ENCODE measurements around the gene PKP1.

The PKP1 gene

DNA sequence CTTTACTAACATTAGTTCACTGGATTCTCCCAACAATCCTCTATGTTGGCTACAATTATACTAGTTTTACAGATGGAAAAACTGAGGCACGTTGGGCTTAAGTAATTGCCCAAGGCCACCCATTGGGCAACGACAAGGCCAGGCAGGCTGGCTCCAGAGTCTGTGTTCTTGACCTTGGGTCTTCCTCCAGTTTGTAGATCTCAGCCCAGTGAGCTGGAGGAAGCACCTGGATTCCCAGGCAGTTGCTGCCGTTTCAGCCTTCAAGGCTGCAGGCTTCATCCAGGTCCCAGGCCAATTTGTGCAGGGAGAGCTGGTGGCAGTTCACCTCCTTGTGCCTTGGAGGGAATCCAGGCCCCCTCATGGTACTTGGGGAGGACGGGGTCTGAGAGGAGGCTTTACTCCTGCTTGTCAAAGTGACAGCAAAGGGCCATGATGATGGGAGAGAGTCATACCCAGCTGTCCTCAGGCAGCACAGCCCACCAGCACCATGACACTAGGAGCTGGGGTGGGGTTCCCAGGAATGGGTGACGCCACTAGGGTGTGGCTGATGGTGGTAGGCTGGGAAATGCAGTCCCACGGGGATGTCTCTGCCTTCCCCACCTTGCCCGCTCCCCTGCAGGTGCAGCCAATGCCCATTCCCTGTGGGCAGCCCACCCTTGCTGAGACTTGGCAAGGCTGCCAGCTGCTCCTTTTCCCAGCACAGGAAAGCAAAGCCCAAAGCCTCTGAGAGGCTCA is 27.1 kb downstream of the PKP1 start:
- in situ Hi-C loops (cut with MboI; ENCODE audit: low sequenced_read_pairs, unreplicated experiment) = no loop called here
- no peak for DNase-seq (ENCODE audit: low spot score)

DNA sequence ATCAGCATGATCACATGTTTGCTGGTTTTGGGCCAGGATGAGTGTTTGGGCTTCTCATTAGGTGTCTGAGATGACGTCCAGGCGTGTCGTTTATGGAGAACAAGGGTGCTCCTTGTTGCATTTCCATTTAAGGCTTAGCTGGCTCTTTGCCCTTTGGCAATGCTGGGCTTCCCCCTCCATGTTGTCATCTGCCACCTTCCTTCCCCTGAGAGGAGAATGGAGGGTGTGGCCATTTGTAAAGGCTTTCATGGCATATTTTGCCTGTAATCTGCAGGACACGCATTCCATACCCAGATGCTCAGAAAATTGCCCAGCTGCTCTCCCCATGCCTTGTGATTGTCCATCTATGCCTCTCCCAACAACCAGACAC is 27.7 kb downstream of the PKP1 start:
- no peak for DNase-seq (ENCODE audit: low spot score)
- in situ Hi-C loops (cut with MboI; ENCODE audit: low sequenced_read_pairs, unreplicated experiment) = no loop called here
- TF ChIP-seq, protein P1, sequence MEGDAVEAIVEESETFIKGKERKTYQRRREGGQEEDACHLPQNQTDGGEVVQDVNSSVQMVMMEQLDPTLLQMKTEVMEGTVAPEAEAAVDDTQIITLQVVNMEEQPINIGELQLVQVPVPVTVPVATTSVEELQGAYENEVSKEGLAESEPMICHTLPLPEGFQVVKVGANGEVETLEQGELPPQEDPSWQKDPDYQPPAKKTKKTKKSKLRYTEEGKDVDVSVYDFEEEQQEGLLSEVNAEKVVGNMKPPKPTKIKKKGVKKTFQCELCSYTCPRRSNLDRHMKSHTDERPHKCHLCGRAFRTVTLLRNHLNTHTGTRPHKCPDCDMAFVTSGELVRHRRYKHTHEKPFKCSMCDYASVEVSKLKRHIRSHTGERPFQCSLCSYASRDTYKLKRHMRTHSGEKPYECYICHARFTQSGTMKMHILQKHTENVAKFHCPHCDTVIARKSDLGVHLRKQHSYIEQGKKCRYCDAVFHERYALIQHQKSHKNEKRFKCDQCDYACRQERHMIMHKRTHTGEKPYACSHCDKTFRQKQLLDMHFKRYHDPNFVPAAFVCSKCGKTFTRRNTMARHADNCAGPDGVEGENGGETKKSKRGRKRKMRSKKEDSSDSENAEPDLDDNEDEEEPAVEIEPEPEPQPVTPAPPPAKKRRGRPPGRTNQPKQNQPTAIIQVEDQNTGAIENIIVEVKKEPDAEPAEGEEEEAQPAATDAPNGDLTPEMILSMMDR (IDR thresholded peaks at IDR 0.05; ENCODE audit: borderline replicate concordance, control extremely low read depth, extremely low read depth, insufficient read depth, missing control alignments) = no peak

More for the DNA sequence above, 27.1 kb downstream of the PKP1 start:
- TF ChIP-seq, protein P1 (IDR thresholded peaks at IDR 0.05; ENCODE audit: borderline replicate concordance, control extremely low read depth, extremely low read depth, insufficient read depth, missing control alignments) = no peak

DNA sequence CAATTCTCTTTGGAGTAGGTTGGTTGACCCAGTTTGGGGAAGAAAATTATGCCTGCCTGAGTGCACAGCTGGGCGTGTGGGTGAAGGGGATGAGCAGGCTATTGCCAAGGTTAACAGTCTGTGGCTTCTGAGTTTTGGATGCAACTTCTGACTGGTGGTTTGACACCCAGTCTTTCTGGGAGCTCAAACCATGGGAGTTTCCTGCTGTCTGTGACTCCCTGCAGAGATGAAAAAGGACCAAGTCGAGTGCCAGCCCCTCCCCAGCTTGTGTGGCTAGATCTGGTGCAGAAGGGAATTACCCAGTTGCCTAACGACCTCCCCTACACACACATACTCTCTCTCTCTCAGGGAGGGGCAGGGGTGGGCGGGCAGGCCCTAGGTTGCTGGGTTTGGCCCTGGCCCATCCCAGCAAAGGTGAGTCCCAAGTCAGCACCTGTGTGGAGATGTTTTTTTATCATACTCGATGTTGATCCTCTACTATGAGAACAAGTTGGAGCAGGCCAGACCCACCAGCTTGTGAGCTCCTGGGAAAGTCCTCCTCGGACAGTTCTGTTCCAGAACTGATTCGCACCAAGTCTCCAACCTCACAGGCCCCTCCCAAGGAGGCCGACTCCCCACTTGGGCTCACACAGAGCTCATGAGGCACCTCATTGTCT is 28.2 kb downstream of the PKP1 start:
- TF ChIP-seq, protein P1 (IDR thresholded peaks at IDR 0.05; ENCODE audit: borderline replicate concordance, control extremely low read depth, extremely low read depth, insufficient read depth, missing control alignments) = no peak
- in situ Hi-C loops (cut with MboI; ENCODE audit: low sequenced_read_pairs, unreplicated experiment) = no loop called here
- no peak for DNase-seq (ENCODE audit: low spot score)

DNA sequence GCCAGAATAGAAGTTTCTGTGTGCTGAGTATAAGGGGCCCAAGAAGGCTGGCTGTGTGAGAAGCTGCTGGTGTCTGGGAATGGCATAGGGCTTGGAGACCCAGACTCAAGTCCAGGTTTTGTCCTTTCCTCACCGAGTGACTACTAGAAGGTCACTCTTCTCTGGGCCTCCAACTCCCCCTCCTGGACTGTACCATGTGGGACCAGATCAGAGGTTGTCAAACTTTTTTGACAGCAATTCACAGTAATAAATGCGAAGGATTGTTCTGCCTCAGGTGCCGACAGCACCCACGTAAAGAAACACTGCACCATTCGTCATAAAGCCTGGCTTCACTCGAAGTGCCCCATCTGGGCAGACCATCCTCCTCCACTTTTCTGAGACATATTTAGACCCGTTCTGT is 29.0 kb downstream of the PKP1 start:
- DNase-seq (ENCODE audit: low spot score) = no peak
- TF ChIP-seq, protein P1 (IDR thresholded peaks at IDR 0.05; ENCODE audit: borderline replicate concordance, control extremely low read depth, extremely low read depth, insufficient read depth, missing control alignments) = no peak
- in situ Hi-C loops (cut with MboI; ENCODE audit: low sequenced_read_pairs, unreplicated experiment) = no loop called here

DNA sequence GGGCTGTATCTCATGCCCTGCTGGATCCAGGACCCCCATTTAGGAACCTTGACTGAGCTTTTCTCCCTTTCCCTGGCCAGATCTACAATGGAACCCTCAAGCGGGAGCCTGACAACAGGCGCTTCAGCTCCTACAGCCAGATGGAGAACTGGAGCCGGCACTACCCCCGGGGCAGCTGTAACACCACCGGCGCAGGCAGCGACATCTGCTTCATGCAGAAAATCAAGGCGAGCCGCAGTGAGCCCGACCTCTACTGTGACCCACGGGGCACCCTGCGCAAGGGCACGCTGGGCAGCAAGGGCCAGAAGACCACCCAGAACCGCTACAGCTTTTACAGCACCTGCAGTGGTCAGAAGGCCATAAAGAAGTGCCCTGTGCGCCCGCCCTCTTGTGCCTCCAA is 29.8 kb downstream of the PKP1 start:
- no peak for DNase-seq (ENCODE audit: low spot score)
- TF ChIP-seq, protein P1 (IDR thresholded peaks at IDR 0.05; ENCODE audit: borderline replicate concordance, control extremely low read depth, extremely low read depth, insufficient read depth, missing control alignments) = no peak
- in situ Hi-C loops (cut with MboI; ENCODE audit: low sequenced_read_pairs, unreplicated experiment) = no loop called here

DNA sequence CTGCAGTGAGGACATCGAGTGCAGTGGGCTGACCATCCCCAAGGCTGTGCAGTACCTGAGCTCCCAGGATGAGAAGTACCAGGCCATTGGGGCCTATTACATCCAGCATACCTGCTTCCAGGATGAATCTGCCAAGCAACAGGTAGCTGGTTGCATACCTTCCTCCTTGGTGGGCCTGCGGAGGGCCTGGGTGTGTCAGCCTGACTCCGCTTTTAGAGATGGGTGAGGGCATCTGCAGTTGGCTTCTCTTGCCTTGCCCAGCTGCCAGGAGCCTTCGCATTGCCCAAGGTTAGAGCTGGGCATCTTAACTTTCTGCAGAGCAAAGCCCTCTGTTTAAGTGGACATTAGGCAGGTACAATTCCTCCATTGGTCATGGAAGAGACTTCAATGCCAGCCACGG is 33.2 kb downstream of the PKP1 start:
- no peak for DNase-seq (ENCODE audit: low spot score)
- in situ Hi-C loops (cut with MboI; ENCODE audit: low sequenced_read_pairs, unreplicated experiment) = no loop called here
- TF ChIP-seq, protein P1 (IDR thresholded peaks at IDR 0.05; ENCODE audit: borderline replicate concordance, control extremely low read depth, extremely low read depth, insufficient read depth, missing control alignments) = no peak

Data from GM13976 (cell line).